ENCODE results near the gene EGFLAM.

GRCh38 chr5:38274370-38274769, 16.0 kb downstream of the EGFLAM start:
- no peak for TF ChIP-seq CBX5 (IDR thresholded peaks at IDR 0.05; ENCODE audit: low read depth)
- TF ChIP-seq, protein P1, sequence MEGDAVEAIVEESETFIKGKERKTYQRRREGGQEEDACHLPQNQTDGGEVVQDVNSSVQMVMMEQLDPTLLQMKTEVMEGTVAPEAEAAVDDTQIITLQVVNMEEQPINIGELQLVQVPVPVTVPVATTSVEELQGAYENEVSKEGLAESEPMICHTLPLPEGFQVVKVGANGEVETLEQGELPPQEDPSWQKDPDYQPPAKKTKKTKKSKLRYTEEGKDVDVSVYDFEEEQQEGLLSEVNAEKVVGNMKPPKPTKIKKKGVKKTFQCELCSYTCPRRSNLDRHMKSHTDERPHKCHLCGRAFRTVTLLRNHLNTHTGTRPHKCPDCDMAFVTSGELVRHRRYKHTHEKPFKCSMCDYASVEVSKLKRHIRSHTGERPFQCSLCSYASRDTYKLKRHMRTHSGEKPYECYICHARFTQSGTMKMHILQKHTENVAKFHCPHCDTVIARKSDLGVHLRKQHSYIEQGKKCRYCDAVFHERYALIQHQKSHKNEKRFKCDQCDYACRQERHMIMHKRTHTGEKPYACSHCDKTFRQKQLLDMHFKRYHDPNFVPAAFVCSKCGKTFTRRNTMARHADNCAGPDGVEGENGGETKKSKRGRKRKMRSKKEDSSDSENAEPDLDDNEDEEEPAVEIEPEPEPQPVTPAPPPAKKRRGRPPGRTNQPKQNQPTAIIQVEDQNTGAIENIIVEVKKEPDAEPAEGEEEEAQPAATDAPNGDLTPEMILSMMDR (IDR thresholded peaks at IDR 0.05 in 2 of 3, conservative IDR thresholded peaks at IDR 0.05 in 1 of 3; ENCODE audit: control insufficient read depth in 2 of 3, extremely low read depth in 1 of 3, insufficient read depth in 1 of 3, low read depth in 3 of 3, low read length in 3 of 3) = no peak
- TF ChIP-seq TCF3 (IDR thresholded peaks at IDR 0.05; ENCODE audit: borderline replicate concordance, insufficient read depth, low read depth, low read length) = no peak
- TF ChIP-seq TAF1 (IDR thresholded peaks at IDR 0.05; ENCODE audit: borderline replicate concordance, low read depth, low read length) = no peak
- TF ChIP-seq, protein P2, sequence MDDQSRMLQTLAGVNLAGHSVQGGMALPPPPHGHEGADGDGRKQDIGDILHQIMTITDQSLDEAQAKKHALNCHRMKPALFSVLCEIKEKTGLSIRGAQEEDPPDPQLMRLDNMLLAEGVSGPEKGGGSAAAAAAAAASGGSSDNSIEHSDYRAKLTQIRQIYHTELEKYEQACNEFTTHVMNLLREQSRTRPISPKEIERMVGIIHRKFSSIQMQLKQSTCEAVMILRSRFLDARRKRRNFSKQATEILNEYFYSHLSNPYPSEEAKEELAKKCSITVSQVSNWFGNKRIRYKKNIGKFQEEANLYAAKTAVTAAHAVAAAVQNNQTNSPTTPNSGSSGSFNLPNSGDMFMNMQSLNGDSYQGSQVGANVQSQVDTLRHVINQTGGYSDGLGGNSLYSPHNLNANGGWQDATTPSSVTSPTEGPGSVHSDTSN (IDR thresholded peaks at IDR 0.05; ENCODE audit: insufficient replicate concordance, low read depth, low read length) = no peak
- no peak for TF ChIP-seq ATF7 (IDR thresholded peaks at IDR 0.05; ENCODE audit: low read depth)
- no peak for TF ChIP-seq KDM1A (IDR thresholded peaks at IDR 0.05; ENCODE audit: borderline replicate concordance)
- no peak for TF ChIP-seq CEBPB (IDR thresholded peaks at IDR 0.05; ENCODE audit: borderline replicate concordance in 1 of 2, low read depth in 2 of 2, low read length in 2 of 2)
- no peak for TF ChIP-seq CHD2 (IDR thresholded peaks at IDR 0.05; ENCODE audit: borderline replicate concordance, low read depth, low read length)

All from GM12878 (cell line).